Left kidney (tissue), 2 donors: ENCODE measurements around the gene MAS1L. TPM values are rescaled to one million over a fixed set of nuclear protein-coding genes. Genes with fewer than 3 reads are reported as not detected.

Experiments
- DNase-seq: peaks from one replicate; pipeline ENCODE4 v3.0.0-alpha.2; 2013
- polyA plus RNA-seq: library from polyadenylated mRNA; unstranded; fragments of 120-200 nt; gene quantifications from one replicate; pipeline ENCODE4 v1.2.1, GENCODE V29; 2013; ENCODE audit not compliant: insufficient read length

Gene MAS1L
- polyA plus RNA-seq, 1 donor = not detected

- no peak for DNase-seq
Measured at GRCh38 chr6:29510746-29511300, 23.1 kb upstream of the MAS1L start.

DNA sequence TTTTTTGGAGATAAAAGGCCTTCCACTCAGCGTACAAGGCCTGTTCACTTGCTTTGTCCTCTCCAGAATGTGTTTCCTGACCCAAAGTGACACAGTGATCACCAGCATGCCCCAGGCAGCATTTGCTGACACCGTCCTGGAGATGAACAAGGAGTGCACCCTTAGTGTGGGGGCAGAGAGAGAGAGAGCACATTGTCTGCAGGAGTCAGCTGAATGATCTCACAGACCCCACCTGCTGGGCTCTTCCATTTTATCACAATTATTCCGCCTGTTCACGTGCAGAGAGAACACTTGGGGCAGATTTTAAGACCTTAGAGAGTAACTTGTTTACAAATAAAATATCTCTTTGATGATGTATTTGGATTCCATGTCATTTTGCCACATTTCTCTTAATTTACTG is 22.4 kb upstream of the MAS1L start:
- no peak for DNase-seq

DNA sequence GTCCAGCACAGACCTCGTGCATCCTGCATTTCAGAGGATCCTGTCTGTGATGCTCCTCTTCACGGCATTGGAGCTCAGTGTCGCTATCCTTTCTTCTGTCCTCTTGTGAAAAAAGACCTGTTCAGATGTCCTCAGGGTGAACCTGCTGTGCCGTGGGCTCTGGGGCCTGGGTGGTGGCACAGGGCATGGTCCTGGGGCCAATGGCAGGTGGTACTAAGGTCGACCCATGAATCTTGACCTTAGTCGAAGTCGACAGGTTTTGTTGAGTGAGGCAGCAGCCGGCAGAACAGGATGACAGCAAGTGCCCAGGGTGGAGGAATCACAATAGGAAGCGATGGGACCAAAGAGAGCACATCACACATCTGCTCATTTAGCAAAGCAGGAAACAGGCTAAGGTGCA is 22.0 kb upstream of the MAS1L start:
- no peak for DNase-seq

GRCh38 chr6:29509239-29509638 is 21.5 kb upstream of the MAS1L start:
- DNase-seq = no peak

DNA sequence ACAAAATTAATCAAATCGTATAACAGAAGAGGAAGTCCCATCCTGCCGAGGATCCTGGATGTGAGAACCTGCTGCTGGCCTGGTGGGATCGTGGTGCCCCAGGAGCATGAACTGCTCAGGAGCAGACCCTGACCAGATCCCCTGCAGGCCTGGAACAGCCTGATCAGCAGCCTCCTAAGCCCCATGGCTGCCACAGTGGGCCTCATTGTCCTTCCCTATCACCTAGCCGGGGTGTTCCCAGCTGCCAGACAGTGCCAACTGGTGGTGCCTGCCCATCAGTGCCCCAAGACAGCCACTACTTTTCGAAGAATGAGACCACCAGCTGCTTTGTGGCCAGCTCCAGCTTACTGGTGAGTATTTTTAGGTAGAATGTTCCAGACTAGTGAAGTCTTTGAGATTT is 19.6 kb upstream of the MAS1L start:
- no peak for DNase-seq

DNA sequence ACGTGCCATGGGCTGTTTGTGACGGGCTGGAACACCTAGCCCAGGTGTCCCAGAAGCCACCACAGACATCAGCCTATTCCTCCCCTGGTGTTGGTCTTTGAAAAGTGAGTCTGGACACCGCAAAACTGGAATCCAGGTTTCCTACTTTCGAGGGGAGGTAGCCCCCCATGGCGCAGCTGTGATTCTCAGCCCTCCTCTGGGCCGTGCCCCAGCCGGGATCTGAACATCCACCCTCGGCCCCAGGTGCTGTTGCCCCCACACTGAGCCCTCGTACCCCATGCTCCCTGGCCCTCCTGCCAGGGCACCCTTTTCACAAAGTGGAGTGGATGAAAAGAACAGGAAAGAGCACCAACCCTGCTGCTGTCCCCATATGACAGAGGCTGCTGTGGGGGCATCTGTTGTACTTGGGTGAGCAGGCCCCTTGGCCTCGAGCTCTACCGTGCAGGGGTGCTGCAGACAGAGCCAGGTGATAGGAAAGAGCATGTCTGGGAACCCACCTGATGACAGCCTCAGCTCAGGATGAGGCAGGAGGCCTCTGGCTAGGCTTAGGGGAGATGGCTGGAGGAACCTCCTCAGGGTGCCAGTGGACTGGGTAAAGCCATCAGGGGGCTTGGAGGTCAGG is 18.8 kb upstream of the MAS1L start:
- DNase-seq = no peak

DNA sequence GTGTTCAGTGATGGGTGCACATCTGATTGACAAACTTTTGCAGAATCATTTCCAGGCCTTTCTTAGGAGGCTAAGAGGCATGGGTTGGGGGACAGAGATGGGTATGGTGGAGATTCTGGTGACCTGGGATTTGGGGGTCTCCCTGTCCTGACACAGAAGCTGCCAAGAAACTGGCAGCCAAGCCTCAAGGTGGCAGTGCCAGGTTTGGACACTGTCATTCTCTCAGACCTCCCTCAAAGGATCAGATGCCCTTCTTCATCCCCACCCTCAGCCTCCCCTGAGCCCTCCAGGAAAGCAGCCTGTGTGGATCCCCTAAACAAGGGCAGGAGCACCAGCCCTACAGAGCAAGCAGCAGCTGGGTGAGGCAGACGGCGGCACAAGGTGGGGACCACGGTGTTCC is 18.1 kb upstream of the MAS1L start:
- no peak for DNase-seq

GRCh38 chr6:29504961-29505360 is 17.2 kb upstream of the MAS1L start:
- DNase-seq = no peak

DNA sequence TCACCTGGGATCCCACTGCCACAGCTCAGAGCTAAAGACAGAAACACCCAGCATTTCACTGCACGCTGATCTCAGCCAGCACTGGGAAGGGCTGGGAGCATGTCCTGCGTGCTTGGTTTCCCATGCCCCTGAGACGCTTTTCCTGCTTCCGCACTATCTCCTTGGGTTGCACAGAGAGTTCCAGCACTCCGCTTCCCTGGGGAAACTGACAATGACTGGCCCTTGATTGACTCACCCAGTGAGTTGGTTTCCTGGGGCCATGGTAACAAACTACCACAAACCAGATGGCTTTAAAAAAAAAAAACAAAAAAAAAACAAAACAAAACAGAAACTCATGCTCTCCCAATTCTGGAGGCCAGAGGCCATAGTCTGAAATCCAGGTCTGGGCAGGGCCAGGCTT is 14.8 kb upstream of the MAS1L start:
- no peak for DNase-seq

- DNase-seq = no peak
Measured at GRCh38 chr6:29502181-29502580, 14.4 kb upstream of the MAS1L start.

DNA sequence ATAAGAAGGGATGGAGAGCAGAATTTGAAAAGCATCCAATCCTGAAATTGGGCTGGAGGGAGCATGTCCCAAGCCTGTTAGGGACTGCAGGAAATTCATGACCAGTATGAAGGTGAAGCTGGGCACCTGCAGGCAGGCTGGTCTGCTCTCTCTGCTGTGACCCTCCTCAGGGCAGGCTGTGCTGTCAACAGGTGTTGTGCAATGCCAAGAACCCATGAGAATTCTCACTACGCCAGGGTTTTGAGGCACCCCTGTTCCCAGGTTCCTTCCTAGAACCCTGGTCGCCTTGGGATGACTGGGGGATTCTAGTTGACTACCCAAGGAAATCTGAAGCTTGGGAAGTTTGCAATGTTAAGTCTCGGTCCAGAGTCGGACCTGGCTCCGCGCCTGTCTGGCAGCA is 13.3 kb upstream of the MAS1L start:
- no peak for DNase-seq

DNA sequence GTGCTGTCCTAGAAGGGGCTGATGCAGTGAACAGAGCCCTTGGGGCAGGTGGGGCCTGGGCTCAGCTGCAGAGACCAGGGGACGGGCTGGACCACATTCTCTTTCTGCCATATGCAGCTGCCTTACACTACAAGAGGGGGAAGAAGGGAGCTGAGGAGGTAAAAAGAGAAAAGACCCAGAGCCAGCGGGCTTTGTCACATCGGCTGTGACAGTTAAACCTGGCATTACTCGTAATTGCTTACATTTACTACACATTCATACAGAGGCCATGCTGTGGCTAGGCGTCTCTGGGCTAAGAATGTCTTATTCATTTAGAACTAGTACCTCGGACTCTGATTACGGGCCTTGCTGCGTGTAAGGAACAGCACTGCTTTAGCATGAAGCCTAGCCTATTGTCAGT is 12.8 kb upstream of the MAS1L start:
- no peak for DNase-seq

DNA sequence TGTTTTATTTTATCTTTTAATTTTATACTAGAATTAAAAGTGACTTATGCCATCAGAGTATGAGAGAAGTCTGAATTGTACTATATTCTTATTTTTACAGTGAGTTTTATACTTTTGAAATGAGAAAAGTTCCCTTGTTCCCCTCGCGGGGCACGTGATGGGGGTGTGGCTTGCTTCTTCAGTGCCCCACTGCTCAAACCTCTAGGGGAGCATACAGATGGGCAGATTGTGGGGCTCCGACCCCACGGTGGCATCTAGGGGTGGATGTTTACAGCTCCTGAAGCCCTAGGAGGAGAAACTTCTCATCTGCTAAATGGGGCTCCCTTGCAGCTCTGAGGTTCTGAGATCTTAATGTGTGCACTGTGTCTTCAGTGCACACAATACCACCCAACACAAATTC is 11.9 kb upstream of the MAS1L start:
- no peak for DNase-seq

GRCh38 chr6:29496961-29497360 is 9.2 kb upstream of the MAS1L start:
- DNase-seq = no peak

GRCh38 chr6:29495571-29495970 is 7.8 kb upstream of the MAS1L start:
- DNase-seq = no peak

DNA sequence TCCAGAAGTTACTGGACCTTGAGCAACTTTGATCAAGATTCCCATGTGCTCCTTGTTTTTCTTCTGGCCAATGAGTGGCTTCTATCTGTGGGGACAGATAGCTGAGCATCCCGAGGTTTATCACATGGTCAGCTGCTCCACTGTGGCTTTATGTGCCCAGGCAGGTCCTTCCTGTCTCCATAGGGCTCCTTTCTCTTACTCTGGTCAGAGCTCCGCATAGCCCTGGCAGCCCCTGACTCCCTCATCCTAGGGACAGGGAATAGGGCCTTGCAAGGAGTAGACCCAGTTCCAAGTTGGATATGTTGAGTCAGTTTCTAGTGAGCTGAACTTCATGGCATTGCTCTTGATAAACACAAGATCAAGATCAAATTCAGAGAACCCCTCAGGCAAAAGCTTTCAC is 6.4 kb upstream of the MAS1L start:
- DNase-seq = no peak

DNA sequence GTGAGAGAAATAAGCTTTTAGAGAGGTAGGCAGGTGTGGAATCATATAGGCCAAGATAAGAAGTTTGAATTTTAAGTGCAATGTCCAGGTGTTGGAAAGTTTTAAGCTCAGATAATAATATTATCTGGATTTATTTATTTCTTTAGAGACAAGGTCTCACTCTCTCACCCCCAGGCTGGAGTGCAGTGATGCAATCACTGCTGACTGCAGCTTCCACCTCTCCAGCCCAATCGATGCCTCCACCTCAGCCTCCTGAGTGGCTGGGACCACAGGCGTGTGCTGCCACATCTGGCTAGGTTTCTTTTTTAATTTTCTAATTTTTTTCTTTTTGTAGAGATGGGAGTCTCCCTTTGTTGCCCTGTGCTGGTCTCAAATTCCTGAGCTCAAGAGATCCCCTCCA is 5.5 kb upstream of the MAS1L start:
- DNase-seq = no peak

DNA sequence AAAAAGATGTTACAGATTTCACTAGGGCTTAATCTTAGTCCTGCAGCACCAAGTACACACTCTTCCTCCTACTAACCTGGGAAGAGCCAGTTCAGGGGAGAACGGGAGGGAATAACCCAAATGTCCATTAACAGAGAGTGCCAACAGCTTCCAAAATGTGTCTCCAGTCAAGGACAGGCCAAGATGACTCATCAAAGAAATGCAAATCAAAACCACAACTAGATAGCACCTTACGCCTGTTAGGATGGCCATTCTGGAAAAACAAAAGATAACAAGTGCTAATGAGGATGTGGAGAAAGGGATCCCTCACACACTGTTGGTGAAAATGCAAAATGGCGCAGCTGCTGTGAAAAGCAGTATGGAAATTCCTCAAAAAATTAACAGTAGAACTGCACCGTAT is 3.8 kb upstream of the MAS1L start:
- no peak for DNase-seq

DNA sequence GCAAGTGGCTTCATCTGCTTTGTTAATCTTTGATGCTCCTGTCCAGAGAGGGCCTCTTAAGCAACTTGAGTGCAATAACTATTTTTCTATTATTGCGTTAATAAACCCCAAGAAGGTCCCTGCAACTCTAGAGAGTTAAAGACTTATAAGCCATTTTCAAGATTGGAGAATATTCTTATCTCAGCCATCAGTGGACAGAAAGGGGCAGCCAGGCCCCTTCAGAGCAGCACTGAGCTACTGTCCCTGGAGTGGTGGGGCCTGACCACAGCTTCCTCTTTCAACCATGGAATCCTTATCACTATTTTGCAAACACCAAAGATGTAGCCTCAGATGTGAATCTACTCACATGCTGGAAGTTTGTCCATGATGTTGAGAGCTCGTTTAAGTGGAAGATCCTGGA is 2.8 kb upstream of the MAS1L start:
- DNase-seq = no peak

DNA sequence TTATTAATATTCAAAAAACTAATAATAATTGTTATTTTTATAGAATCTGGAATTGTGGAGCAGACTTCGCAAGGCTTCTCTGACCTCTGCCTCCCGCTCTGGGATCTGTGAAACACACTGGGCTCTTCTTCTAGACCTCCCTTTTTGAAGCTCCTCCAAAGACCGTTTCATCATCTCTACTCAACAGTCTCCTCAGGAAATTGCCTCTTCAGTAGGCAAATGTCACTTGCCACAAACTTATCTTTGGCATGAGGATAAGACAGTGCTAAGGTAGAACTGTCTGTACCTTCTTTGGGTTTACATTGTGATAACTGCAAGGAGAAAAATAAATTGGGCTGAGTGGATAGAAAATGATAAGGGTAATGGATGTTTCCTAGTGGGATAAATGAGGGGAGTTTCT is 2.3 kb upstream of the MAS1L start:
- DNase-seq = no peak

- no peak for DNase-seq
Measured at GRCh38 chr6:29489286-29489685, 1.5 kb upstream of the MAS1L start.

- DNase-seq = no peak
Measured at GRCh38 chr6:29488874-29489273, 1.1 kb upstream of the MAS1L start.

- DNase-seq = no peak
Measured at GRCh38 chr6:29487131-29487530, 625 bp downstream of the MAS1L start.

DNA sequence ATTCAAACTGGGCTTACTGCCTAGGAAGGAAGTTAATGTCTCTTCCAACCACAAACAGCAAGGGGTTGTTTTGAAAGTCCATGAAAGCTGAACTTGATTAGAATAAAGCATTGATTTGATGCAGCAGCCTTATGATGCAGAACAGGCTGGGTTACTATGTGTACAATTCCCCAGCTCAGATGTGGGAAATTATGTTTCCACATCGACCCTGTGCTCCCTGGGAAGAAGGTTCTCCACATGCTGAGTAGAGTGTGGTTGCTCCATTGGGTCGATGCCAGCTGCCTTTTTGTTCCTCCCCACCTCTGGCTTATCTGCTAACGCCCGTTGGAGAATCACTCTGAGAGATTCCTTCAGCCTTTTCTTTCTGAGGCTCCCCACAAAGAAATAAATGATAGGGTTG is 1.2 kb downstream of the MAS1L start:
- DNase-seq = no peak

- no peak for DNase-seq
Measured at GRCh38 chr6:29483735-29484134, 4.0 kb downstream of the MAS1L start.
